Stomach smooth muscle (tissue), 2 donors: ENCODE data around the gene CRIP2.

ENCODE experiments used
- H3K27ac ChIP-seq: one replicate; pipeline ENCODE4 v1.7.0; 2013; ENCODE audit warnings: mild to moderate bottlenecking, low read length, inconsistent platforms
- H3K27me3 ChIP-seq, 2 donors: one replicate each; pipeline ENCODE4 v1.7.0; 2013; ENCODE audit warnings: low read length in 2 of 2; ENCODE audit not compliant: insufficient read depth in 2 of 2, control insufficient read depth in 1 of 2
- H3K36me3 ChIP-seq, 2 donors: one replicate each; pipeline ENCODE4 v1.7.0; 2013; ENCODE audit warnings: low read length in 2 of 2; ENCODE audit not compliant: control insufficient read depth in 2 of 2, insufficient read depth in 2 of 2
- H3K4me1 ChIP-seq: one replicate; pipeline ENCODE4 v1.7.0; 2013; ENCODE audit warnings: low read length; ENCODE audit not compliant: control insufficient read depth, insufficient read depth
- H3K4me3 ChIP-seq, 2 donors: one replicate each; pipeline ENCODE4 v1.7.0; 2013; ENCODE audit warnings: low read length in 2 of 2
- H3K9ac ChIP-seq, 2 donors: one replicate each; pipeline ENCODE4 v1.7.0; 2013; ENCODE audit warnings: low read length in 2 of 2, mild to moderate bottlenecking in 1 of 2
- H3K9me3 ChIP-seq, 2 donors: one replicate each; pipeline ENCODE4 v1.7.0; 2013; ENCODE audit warnings: low read length in 2 of 2; ENCODE audit not compliant: control insufficient read depth in 2 of 2
- donor health status: healthy.
- donor health status: Pancreatic carcinoma.

Gene CRIP2

DNA sequence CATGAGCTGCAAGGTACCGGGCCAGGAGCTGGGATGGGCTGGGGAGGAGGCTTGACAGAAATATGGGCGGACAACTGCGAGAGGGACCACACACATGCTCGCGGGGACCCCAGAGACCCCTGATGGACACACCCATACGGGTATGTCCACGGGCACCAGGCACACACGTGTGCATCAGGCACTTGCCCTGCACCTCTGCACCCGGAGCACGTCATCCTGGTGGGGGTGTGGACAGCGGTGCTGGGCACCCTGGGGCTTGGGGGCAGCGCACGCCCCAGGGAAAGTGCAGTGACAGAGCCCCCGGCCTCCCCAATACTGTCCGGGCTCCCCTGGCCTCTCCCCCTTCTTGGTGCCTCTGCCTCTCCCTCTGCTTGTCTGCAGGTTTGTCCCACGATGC, 10.4 kb downstream of the CRIP2 start:
- no peak overlapping the region for H3K4me3 ChIP-seq
- peaks cover 2 to 19% of the 10 kb centered on the region in 2 donors for H3K27me3 ChIP-seq
- peak overlapping the region; percentile 55 for H3K27ac ChIP-seq
- no peaks in the 10 kb centered on the region for H3K9me3 ChIP-seq
- peaks cover 94% of the 10 kb centered on the region for H3K4me1 ChIP-seq
- no peaks in the 10 kb centered on the region for H3K36me3 ChIP-seq
- H3K9ac ChIP-seq = no peak overlapping the region

- H3K36me3 ChIP-seq = no peaks in the 10 kb centered on the region
- H3K9me3 ChIP-seq = no peaks in the 10 kb centered on the region
- H3K27ac ChIP-seq = no peak overlapping the region
- H3K4me3 ChIP-seq = peak overlapping the region in 1 of 2 donors; percentile 78
- H3K4me1 ChIP-seq = peaks cover 91% of the 10 kb centered on the region
- H3K27me3 ChIP-seq = peaks cover 2 to 19% of the 10 kb centered on the region in 2 donors
- no peak overlapping the region for H3K9ac ChIP-seq
Measured at GRCh38 chr14:105485739-105486162, 11.1 kb downstream of the CRIP2 start.

DNA sequence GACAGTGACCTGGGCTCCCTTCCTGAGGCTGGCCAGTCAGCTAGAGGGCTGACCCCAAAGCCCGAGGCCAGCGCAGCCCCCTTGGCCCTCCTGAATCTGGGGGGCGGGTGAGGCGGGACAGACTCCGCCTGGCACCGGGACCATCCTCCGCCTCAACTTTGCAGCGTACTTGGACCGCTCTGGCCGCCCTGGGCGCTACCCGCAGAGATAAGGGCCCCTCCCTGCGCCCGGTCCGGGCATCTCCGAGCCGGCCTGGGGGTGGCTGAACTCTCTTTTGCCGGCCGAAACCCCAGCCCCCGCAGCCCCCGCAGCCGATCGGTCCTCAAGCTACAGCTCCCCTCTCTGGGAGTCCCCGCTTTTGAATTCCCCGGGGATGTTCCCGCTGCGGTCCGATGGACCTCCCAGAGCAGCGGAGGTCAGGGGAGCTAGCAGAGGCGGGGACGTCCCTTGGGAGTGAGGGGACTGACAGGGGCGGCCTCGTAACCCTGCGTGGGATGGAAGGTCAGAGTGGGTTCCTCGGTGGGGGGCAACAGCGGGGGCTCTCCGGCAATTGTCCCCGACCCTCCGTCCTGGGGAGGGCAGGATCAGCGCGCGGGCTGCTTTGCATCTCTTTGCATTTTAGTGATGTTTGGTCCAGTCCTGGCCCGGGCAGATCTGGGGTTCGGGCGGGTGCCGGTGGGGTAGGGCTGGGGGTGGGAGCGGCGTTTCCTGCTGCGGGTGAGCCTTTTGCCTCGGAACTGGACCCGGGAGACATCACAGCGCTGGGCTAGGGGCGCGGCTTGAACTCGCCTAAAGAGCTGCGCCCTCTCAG, 11.7 kb downstream of the CRIP2 start, which contains the start of gene CRIP1:
Gene CRIP1, plus strand, starts transcription at position 724 of the 811 bp plus-strand sequence. CDS start 374 bp downstream, outside the sequence.
- Histone ChIP-seq H3K9ac (no peak within 1 kb of the TSS), H3K4me1 (peaks cover 87% of the 10 kb centered on the region), H3K27me3 (peaks cover 2 to 19% of the 10 kb centered on the region in 2 donors), H3K36me3 (no peaks in the 10 kb centered on the region), H3K9me3 (no peaks in the 10 kb centered on the region), H3K4me3 (peak within 1 kb of the TSS; percentile 17 to 78), H3K27ac (peak within 1 kb of the TSS; percentile 53)

- peak overlapping the region; percentile 53 for H3K27ac ChIP-seq
- H3K9me3 ChIP-seq = no peaks in the 10 kb centered on the region
- H3K36me3 ChIP-seq = no peaks in the 10 kb centered on the region
- peaks cover 2 to 19% of the 10 kb centered on the region in 2 donors for H3K27me3 ChIP-seq
- H3K4me1 ChIP-seq = peaks cover 88% of the 10 kb centered on the region
- H3K4me3 ChIP-seq = peak overlapping the region; percentile 17 to 78
- H3K9ac ChIP-seq = no peak overlapping the region
Measured at GRCh38 chr14:105486974-105487448, 12.4 kb downstream of the CRIP2 start.

- peaks cover 83% of the 10 kb centered on the region for H3K4me1 ChIP-seq
Measured at GRCh38 chr14:105487449-105487985, 12.9 kb downstream of the CRIP2 start.

DNA sequence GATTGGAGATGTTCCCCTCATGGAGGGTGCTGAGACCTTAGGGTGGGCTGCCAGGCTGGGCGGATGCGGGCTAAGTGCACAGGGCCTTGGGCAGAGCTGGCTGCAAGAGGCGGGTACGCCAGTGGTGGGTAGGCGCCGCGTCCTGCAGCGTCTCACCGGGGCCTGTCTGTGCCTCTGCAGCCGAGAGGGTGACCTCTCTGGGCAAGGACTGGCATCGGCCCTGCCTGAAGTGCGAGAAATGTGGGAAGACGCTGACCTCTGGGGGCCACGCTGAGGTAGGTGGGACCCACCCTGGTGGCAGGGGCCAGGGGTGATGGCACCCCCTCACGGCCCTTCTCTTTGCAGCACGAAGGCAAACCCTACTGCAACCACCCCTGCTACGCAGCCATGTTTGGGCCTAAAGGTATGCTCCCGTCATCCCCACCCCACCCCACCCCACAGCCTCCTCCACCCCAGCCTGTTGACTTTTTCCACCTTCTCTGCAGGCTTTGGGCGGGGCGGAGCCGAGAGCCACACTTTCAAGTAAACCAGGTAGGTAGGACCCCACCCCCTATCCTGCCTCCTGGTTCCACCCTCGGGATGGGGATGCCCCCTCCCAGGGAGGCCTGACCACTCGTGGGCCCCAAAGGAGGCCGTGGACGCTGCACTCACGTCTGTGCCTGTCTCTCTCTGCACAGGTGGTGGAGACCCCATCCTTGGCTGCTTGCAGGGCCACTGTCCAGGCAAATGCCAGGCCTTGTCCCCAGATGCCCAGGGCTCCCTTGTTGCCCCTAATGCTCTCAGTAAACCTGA, 13.6 kb downstream of the CRIP2 start:
- Histone ChIP-seq H3K9me3 (no peaks in the 10 kb centered on the region), H3K4me1 (peaks cover 77% of the 10 kb centered on the region), H3K27me3 (peaks cover 2 to 19% of the 10 kb centered on the region in 2 donors), H3K4me3 (peak overlapping the region; percentile 46 to 78), H3K27ac (peak overlapping the region; percentile 53), H3K9ac (peak overlapping the region in 1 of 2 donors; percentile 47), H3K36me3 (no peaks in the 10 kb centered on the region)

More at GRCh38 chr14:105487449-105487985, 12.9 kb downstream of the CRIP2 start:
- H3K27ac ChIP-seq = peak overlapping the region; percentile 53
- H3K36me3 ChIP-seq = no peaks in the 10 kb centered on the region
- peaks cover 2 to 19% of the 10 kb centered on the region in 2 donors for H3K27me3 ChIP-seq
- peak overlapping the region; percentile 46 to 78 for H3K4me3 ChIP-seq
- no peaks in the 10 kb centered on the region for H3K9me3 ChIP-seq
- peak overlapping the region in 1 of 2 donors; percentile 47 for H3K9ac ChIP-seq

- peak overlapping the region; percentile 64 to 78 for H3K4me3 ChIP-seq
Measured at GRCh38 chr14:105488781-105489541, 14.3 kb downstream of the CRIP2 start.

DNA sequence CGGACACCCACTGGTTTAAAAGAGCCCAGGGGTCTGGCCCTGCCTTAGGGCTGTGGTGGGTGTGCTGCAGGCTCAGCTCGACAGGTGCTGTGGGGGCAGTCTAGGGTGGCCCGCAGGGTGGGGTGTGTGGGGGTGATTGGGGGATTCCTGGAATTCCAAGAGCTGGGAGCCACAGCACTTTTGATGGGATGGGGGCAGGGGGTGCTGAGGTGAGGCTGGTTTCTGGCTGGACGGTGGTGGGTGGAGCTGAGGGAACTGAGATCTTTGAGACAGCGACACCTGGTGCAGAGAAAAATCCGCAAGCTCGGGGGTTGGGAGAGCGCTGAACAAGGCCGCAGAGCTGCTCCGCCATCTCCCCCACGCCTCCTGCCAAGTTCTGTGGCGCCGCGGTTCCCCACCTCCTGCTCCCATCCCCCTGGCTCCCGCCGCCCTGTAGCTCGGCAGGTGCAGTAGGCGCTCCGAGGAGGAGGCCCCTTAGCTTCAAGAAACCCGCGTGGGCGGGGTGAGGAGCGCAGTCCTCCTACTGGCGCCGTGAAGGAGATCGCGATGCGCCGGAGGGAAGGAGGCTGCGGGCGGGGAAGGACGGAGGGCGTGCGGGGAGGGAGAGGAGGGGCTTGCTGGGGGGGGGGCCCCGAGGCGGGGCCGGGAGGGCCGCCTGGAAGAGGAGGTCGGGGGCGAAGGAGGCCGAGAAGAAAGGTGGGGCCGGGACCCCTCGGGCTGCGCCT, 15.1 kb downstream of the CRIP2 start:
- H3K36me3 ChIP-seq = no peaks in the 10 kb centered on the region
- H3K4me3 ChIP-seq = peak overlapping the region; percentile 64 to 78
- H3K9me3 ChIP-seq = no peaks in the 10 kb centered on the region
- peak overlapping the region; percentile 70 for H3K27ac ChIP-seq
- H3K27me3 ChIP-seq = peaks cover 2 to 19% of the 10 kb centered on the region in 2 donors
- H3K9ac ChIP-seq = peak overlapping the region; percentile 66 to 68
- H3K4me1 ChIP-seq = peaks cover 62% of the 10 kb centered on the region

More at GRCh38 chr14:105488781-105489541, 14.3 kb downstream of the CRIP2 start:
- Histone ChIP-seq H3K9ac (no peak overlapping the region), H3K27me3 (peaks cover 2 to 19% of the 10 kb centered on the region in 2 donors), H3K27ac (peak overlapping the region; percentile 70), H3K9me3 (no peaks in the 10 kb centered on the region), H3K4me1 (peaks cover 69% of the 10 kb centered on the region), H3K36me3 (no peaks in the 10 kb centered on the region)

DNA sequence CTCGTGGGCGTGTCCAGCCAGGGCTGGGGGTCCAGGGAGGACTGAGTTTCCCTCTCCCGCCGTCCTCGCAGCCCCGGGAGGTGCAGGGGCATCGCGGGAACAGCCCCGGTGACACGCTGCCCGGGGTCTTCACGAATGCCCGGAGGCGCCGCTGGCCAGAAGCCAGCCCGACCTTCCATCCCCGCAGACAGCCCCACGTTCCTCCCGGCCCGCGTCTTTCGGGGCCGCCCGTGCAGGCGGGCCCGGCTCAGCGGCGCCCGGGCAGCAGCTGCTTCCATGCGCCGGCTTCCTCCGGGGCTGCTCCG, 15.6 kb downstream of the CRIP2 start:
- Histone ChIP-seq H3K27ac (peak overlapping the region; percentile 70), H3K9me3 (no peaks in the 10 kb centered on the region), H3K4me1 (peaks cover 57% of the 10 kb centered on the region), H3K27me3 (peaks cover 2 to 19% of the 10 kb centered on the region in 2 donors), H3K36me3 (no peaks in the 10 kb centered on the region), H3K4me3 (peak overlapping the region; percentile 64 to 78), H3K9ac (peak overlapping the region; percentile 66 to 68)
